HG02981 (cell line): ENCODE results near the gene RSPH6A.

Source experiments
- ATAC-seq: cut with Tn5 transposase; IDR thresholded peaks from one replicate; pipeline ENCODE4 v1.9.1; 2021; ENCODE audit warnings: mild to moderate bottlenecking, moderate library complexity; ENCODE audit not compliant: unreplicated experiment

RSPH6A gene

DNA sequence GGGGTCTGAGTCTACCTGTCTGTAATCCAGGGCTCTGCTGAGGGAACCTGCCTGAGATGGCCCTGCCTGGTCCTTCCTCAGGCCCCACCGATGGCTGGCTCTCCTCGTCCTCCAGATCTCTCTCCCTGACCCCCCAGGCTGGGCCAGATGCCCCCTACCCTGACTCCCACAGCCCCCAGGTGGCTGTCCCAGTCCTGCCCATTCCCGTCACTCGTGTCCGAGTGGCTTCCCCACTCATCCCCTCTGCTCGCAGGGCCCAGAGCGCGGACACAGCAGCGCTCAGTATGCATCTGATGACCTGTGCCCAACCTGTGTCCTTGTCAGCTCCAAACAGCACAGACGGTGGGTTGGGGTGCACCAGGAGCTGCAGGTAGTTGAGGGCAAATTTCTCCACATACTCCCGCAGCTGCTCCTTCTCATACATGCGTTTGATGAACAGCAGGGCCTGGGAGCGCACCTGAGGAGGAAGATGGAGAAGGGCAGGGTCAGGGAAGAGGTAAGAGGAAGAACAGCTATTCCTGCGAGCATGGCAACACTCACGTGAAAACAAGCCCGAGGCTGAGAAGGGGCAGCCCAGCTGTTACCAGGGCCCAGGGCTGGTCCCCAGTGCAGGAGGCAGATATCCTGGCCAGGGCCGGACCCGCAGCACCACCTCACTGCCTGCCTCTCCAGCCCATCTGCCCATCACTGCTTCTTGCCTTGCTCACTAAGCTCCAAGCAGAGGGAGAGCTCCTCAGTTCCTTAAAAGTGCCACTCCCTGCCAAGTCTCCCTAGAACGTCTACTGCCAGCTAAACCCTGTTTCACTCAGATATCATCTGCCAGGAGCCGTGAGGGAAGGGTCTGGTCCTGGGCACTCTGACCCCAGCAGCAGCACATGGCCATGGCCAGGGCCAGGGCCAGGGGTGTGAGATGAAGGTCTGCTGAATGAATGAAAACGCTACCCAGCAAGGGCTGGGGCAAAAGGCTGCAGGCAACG, 11.1 kb upstream of the RSPH6A start:
- no peak for ATAC-seq

DNA sequence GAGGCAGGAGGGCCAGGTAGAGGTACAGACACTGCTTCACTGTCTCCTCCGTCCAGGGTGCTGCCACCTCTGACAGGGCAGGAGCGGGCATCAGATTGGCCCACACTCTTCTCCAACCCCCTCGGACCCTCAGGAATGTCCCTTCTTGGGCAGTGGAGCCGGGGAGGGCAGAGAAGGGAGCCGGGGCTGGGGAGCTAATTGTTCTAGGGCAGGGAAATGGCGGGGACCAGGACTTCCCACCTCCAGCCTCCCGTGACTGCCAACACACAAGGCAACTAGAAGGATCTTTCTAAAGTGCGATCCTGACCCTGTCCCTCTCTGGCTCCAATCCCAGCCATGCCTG, 10.1 kb upstream of the RSPH6A start:
- ATAC-seq = no peak

DNA sequence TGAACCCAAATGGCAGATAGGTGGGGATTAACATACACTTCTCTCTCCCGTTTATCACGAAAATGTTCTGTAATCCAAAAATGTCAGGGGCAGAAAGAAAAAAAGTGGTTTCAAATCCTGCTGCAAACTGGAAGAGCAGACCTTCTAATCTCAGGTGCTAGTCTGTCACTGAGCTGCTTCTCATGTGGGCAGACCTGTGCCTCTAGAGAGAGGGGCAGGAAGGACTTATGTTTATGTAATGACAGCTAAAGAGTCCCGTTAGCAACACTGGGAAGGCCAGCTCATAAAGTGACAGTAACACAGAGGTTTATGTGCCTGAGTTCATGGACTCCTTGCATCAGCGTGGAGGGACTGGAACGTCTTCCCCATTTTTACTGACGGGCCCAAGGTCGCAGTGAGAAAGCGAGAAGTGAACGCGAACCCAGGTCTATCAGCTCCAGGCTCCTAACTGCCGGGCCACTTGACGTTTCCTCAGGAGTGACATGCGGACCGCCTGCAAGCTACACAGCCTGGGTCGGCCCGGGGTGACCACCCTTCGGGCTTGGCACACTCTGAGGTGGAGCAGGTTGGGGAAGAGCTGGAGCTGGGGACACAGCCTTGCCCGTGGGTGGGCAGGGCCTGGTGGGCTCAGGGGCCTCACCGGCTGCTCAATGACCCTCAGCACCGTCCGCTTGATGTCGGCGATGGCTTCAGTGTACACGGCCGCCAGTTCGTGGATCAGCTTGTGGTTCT, 9.6 kb upstream of the RSPH6A start:
- no peak for ATAC-seq

- ATAC-seq = no peak
Observed at GRCh38 chr19:45824041-45824471, 8.9 kb upstream of the RSPH6A start.

DNA sequence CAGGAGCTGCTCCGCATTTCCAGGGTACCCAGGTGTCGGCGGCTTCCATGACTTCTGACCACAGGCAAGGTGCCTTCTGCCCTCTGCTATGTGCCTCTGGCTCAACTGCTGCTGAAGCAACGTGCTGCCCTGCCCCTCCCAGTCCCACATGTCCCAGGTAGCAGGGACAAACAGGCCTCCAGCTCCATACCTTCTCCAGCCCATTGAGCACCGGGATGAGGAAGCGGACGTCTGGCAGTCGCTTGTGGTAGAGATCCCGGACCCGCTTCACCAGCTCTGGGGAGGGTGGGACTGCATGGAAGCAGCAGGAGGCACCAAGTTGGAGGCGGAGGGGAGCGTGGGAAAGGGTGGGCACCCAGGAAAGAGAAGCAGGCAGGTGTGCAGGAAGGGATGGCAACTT, 8.1 kb upstream of the RSPH6A start:
- ATAC-seq = no peak

DNA sequence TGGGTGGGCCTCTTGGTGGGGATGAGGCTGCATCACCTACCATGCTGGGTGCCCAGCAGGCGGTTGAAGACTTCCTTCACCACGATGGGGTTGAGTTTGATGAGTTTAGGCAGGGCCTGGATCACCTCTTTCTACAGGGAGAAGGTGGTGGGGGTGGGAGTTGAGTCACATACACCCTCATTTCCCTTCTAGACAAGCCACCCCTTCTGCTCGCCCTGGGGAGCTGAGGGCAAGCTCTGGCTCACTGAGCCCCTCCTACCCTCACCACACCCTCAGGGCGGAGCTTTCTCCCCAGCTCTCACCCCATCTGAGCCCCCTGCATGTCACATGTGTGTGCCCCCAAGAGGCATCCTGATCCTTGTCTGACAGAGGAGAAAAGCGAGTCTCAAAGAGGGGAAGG, 7.6 kb upstream of the RSPH6A start:
- no peak for ATAC-seq

DNA sequence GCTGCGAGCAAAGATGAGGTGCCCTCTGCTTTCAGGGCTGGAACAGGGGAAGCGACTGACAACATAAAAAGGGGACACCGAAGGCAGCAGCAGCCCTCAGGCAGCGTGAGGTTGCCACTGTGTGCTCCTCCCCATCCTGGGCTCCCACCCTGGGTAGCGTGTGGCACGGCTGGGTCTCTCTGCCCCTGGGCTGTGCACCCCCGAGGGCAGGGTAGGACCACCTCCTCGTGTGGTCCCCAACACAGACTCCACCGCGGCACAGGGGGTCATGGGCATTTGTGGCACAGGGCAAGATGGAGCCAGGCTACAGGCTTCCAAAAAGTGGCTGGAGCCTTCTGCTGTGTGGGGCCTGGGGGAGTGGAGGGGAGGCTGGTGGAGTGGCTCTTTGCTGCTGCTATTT, 6.5 kb upstream of the RSPH6A start:
- no peak for ATAC-seq

DNA sequence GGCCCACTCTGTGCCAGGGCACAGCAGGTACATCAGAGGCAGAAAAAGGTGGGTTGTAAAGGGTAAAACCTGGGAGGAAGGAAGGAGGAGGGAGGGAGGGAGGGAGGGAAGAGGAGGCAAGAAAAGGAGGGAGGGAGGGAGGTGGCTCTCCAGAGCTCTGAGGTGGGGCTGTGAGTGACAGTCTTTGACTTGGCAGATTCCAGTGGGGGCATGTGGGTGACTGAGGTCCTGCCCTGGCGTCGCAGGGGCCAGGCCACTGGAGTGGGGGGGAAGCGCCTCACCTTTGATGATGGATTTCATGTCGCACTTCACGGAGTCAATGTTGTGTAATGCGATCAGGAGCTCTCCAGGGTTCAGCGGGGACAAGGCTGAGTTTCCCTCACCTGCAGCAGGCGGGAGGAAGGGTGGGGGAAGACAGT, 6.0 kb upstream of the RSPH6A start:
- no peak for ATAC-seq

GRCh38 chr19:45820413-45821102, 5.5 kb upstream of the RSPH6A start:
- ATAC-seq = no peak

DNA sequence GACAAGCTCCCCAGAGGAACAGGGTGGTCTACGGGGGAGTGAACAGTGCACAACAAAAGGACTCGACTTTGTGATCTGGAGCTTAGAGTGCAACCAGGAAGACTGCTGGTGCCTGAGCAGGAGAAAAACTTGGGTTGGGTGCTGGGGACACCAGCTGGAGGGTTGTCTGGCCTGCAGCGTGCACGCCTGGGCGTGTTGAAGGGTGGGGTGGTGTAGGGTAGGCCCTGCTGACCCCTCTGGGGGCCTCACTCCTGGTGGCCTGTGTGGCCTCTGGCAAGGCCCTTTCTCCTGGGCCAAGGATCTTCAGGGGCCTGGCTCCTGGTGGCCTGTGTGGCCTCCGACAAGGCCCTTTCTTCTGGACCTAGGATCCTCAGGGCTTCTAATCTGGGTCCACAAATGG, 4.7 kb upstream of the RSPH6A start:
- ATAC-seq = no peak

- ATAC-seq = no peak
Observed at GRCh38 chr19:45817725-45818301, 2.7 kb upstream of the RSPH6A start.

DNA sequence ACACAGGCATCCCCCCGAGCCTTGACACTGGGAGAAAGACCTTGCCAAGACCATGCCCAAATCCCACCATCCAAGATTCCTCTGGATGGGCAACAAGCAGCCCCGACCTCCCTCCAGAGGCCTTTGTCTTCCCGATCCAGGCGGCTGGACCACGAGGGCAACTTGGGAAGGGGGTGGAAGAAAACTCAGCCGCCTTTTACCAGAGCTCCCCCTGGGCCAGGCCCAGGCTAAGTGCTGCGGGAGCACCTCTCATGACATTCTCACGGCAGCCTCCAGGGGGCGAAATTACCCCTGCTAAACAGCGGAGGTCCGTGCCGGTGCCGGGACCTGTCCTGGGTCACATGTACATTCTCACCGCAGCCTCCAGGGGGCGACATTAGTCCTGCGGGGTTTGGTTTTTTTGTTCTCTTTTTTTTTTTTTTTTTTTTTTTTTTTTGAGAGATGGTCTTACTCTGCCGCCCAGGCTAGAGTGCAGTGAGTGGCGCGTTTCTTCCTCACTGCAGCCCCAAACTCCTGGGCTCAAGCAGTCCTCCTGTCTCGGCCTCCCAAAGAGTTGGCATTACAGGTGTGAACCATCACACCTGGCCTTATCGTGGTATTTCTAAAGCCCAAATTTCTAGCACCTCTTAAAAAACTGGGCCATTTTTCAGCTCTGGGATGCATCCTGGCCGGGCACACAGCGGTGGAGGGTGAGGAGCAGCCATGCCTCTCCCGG, 2.1 kb upstream of the RSPH6A start:
- ATAC-seq = peak; percentile 86

DNA sequence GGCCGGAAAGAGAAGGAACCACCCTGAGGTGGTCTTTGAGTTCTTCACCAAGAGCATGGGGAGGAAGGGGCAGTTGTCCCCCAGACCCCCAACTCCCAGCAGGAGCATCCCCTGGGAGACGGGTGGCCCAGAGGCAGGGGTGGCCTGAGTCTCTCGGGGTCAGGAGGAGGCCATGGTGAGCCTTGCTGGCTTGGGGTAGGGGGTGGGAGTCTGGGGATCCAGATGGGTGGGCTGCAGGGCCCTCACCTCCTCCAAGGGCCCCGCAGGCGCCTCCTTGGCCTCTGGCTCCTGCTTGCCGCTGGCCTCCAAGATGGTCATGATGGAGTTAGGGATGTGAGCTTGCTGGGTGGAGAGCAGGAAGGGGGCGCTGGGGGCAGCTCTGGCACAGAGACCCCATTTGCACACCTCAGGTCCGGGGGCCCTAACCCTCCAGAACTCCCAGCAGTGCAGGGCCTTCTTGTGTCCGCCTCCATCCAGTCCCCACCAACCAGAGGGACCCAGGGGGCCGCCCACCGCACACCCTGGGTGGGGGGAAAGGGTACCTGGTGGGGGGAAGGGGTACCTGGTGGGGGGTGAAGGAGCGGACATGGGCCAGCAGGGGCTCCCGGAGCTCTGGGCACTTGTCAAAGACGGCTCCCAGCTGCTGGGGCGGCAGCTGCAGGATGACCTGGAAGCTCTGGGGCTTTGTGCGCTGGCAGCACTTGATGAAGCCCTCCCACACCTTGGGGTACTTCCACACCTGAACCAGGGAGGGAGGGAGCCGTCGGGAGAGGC, 1.3 kb upstream of the RSPH6A start:
- no peak for ATAC-seq

GRCh38 chr19:45815481-45816216, 541 bp upstream of the RSPH6A start:
- no peak for ATAC-seq

- no peak for ATAC-seq
Observed at GRCh38 chr19:45814166-45814780, 835 bp downstream of the RSPH6A start.

- ATAC-seq = no peak
Observed at GRCh38 chr19:45812297-45812696, 2.8 kb downstream of the RSPH6A start.

DNA sequence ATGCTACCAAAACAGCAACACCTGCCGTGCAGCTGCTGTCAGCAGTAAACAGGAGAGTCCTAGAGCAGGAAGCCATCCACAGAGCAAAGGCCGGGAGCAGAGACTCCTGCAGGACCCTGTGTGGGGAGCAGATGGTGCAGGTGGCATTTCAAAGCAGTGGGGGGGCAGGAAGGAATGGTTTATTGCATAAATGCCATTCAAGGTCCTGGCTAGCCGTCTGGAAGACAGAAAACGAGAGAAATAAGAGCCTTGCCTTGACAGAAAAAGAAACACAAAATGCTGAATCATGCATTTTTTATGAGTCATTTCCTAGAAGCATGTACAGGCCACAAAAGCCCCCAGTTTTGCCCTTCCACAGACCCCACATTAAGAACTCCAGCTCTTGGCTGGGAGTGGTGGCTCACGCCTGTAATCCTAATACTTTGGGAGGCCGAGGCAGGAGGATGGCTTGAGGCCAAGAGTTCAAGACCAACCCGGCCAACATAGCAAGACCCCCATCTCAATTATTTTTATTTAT, 5.4 kb downstream of the RSPH6A start:
- no peak for ATAC-seq

- ATAC-seq = no peak
Observed at GRCh38 chr19:45805719-45806118, 9.4 kb downstream of the RSPH6A start.

DNA sequence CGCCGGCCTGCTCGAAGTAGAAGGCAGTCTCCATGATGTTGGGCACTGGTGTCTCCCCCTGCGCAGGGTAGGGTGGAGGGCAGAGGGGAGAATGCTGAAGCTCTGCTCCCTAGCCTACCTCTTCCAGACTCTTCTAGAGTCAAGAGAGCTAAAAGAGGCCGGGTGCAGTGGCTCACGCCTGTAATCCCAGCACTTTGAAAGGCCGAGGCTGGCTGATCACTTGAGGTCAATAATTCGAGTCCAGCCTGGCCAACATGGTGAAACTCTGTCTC, 10.2 kb downstream of the RSPH6A start:
- no peak for ATAC-seq
